NCI-H2196 treated with DMSO at 0.1 percent for 48 hours (cell line): ENCODE measurements around the gene SLC25A11.

Source experiments
- DNase-seq: peaks from one replicate; lab custom pipeline; 2025; ENCODE audit not compliant: unreplicated experiment; lab: John Stamatoyannopoulos, UW

The SLC25A11 gene

DNA sequence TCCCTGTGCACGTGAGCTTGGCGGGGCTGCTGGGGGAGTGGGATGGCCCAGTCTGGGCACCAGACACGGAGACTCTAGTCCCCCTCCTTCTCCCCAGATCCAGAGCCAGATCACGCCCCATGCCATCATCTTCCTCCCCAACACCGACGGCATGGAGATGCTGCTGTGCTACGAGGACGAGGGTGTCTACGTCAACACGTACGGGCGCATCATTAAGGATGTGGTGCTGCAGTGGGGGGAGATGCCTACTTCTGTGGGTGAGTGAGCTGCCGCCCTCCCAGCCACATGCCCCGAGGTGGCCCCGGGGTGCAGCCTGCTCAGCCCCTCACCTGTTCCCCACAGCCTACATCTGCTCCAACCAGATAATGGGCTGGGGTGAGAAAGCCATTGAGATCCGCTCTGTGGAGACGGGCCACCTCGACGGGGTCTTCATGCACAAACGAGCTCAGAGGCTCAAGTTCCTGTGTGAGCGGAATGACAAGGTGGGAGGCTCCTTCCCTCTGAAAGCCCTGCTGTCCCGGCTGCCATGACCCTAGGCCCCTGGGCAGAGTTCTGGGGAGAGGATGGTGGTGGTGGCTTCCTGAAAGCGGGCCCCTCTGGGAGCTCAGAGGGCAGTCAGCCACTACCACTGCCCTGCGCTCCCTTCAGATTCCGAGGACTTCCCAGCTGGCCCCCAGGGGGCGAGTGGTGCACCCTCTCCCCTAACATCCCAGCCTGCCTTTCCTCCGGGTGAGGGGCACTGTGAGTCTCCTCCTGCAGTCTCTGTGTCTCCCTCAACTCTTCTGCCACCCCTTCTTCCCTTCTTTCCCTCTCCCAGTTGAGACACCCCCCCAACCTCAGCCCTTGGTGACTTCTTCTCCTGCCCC is 43.3 kb downstream of the SLC25A11 start:
- no peak for DNase-seq

GRCh38 chr17:4895657-4896331 is 44.1 kb downstream of the SLC25A11 start:
- no peak for DNase-seq

DNA sequence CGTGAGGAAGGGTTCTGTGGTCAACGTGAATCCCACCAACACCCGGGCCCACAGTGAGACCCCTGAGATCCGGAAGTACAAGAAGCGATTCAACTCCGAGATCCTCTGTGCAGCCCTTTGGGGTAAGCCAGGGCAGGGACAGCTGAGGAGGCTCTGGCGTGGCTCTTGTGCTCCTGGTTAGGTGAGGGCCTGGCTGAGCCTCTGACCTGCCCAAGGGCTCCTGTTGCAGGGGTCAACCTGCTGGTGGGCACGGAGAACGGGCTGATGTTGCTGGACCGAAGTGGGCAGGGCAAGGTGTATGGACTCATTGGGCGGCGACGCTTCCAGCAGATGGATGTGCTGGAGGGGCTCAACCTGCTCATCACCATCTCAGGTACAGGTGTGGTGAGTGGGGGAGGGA is 44.7 kb downstream of the SLC25A11 start:
- DNase-seq = no peak

GRCh38 chr17:4893721-4894560 is 45.9 kb downstream of the SLC25A11 start:
- DNase-seq = no peak

DNA sequence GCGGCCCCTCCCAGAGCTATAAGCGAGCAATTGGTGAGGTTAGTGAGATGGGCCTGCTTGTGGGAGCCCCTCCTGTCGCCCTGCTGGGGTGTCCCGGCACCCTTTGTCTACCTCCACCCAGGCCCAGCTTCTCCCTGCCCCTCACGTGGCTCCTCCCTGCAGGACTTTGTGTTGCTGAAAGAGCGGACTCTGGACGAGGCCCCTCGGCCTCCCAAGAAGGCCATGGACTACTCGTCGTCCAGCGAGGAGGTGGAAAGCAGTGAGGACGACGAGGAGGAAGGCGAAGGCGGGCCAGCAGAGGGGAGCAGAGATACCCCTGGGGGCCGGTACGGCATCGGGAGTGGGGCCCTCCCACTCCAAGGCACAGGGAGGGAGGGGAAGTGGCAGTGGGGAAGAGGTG is 46.6 kb downstream of the SLC25A11 start:
- DNase-seq = no peak

GRCh38 chr17:4892499-4893221 is 47.2 kb downstream of the SLC25A11 start:
- DNase-seq = no peak

- no peak for DNase-seq
Observed at GRCh38 chr17:4891411-4892410, 48.1 kb downstream of the SLC25A11 start.

DNA sequence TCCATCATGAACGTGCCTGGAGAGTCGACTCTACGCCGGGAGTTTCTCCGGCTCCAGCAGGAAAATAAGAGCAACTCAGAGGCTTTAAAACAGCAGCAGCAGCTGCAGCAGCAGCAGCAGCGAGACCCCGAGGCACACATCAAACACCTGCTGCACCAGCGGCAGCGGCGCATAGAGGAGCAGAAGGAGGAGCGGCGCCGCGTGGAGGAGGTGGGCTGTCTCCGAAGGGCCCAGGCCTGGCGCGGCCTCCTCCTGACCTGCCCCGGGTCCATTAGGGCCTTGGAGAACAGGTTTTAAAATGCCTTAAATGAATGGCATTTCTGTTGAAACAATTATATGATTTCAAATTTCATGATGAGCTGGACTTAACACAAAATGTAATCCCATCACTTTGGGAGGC is 52.3 kb downstream of the SLC25A11 start:
- no peak for DNase-seq
